GM19455 (cell line): ENCODE results near the gene DNAL1.
A peak's percentile ranks its signal among the peaks of the same experiment; 100 is the strongest.

Experiments used
- ATAC-seq: cut with Tn5 transposase; IDR thresholded peaks from one replicate; pipeline ENCODE4 v1.9.1; 2021; ENCODE audit not compliant: unreplicated experiment

The DNAL1 gene

DNA sequence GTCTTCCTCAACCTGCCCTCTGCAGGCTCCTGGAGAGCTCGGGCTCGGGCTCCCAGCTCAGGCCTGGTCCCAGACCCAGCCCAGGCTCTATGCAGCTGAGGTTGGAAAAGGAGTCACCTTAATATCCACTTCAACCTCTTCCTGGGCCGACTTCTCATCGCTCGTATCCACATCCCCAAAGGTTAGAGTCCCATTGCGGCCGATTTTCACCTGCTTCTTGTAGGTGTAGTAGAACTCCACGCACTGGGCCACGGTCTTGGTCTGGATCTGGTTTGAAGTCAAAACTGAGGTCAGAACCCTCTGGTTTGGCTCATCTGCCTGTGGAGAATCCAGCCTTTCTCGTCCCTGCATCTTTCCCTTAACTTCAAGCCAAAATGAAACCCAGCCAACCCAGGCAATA, 77.8 kb downstream of the DNAL1 start:
- ATAC-seq, result no peak

DNA sequence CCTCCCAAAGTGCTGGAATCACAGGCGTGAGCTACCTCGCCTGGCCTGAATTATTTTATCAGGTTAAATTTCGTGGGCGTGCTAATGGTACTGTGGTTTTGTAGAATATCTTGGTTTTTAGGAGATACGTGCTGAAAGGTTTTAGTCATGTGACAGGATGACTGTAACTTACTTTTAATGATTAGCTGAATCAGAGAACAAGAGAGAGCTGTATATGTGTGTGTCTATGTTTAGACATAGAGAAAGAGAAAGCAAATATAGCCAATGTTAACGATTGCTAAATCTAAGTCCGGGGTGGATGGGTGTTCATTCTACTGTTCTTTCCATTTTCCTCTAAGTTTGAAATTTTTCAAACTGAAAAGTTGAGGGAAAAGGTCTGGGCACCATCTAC, 78.6 kb downstream of the DNAL1 start:
- no peak for ATAC-seq

DNA sequence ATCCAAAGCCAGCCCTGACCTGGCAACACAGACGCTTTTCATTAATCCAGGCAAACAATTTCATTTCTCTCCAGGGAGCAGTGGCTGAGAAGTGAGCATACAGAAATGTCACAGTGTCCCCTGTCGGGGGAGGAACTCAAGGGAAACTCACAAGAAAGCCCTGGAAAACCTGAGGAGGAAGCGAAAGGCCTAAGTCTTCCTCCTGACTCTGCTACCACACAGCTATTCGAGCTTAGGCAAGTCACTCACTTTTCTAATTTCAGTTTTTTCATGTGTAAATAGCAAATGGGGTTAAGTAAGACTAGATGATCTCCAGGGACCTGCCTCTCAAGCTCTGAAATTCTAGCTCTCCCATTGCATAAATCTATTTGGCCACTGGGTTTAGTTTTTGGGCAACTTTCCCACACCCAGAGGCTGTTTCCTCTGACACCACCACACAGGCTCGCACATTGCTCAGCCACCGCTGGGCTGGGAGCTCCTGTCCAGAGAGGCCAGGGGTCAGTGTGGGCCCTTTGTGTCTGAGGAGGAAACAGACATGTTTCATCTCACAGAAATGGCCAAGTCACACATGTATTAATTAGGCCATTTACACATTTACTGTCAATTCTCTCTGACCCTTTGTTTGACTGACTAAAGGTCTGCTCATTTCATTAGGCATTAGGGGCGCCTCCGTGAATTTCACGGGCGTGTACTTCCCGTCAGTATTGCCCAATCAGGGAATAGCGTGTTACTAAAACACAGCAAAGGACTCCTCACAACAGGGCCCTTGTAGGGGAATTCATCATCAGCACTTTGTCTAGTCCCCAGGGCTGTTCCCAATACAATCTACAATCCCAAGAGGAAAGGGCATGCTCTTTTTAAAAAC, 79.2 kb downstream of the DNAL1 start:
- no peak for ATAC-seq

DNA sequence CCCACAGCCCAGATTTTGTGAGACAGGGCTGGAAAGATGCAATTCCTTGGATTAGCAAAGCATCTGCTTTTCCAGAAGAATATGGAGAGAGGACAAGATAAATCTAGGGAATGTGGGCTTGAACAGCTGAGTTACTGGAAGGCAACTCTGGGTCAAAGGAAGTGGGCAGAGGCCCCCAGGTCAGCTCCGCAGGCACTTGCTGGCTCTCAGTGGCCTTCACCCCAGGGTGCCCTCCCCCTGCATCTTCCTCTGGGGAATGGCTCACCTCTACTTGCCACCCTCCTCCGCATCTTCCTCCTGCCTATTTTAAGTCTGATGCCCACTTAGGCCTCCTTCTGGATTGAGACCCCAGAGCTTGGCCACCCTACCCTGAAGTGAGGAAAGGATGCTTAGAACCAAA, 79.9 kb downstream of the DNAL1 start:
- no peak for ATAC-seq

DNA sequence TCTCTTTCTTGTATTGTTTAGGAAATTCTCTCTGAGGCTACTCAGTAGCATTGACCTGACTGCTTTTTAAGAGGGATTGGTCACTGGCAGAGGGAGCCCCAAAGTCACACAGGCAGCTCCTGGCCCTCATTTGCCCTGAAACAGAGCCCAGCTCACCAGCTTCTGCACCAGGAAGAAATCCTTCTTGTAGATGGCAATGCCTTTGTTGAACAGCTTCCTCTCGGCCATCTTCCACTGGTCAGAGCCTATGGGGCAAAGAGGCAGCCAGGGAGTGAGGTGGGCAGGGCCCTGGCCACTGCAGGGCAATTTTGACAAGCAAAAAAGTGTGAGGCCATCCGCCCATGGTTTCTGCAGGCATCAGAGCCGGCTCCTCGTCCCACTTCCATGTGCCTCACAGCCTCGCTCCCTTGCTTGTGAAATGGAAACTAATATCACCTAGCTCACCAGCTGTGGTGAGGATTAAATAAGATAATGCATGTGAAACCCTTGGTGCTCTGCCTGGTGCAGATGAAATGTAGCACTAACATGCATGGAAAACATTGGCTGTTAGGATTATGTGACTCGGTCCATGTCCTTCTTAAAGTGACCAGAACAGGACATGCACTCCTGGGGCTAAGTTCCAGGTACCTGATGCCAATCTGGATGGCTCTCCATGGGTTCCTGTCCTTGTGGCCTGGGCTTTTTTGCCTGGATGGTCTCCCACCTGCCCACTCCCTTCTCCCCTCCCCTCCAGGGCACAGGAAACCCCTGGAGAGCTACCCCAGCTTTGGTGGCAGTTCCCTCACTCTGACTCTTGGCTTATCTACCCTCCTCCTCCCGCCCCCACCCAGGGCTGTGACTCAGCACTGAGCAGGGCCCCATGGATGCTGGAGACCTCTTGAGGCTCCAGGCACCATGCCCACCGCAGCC, 80.6 kb downstream of the DNAL1 start:
- no peak for ATAC-seq

DNA sequence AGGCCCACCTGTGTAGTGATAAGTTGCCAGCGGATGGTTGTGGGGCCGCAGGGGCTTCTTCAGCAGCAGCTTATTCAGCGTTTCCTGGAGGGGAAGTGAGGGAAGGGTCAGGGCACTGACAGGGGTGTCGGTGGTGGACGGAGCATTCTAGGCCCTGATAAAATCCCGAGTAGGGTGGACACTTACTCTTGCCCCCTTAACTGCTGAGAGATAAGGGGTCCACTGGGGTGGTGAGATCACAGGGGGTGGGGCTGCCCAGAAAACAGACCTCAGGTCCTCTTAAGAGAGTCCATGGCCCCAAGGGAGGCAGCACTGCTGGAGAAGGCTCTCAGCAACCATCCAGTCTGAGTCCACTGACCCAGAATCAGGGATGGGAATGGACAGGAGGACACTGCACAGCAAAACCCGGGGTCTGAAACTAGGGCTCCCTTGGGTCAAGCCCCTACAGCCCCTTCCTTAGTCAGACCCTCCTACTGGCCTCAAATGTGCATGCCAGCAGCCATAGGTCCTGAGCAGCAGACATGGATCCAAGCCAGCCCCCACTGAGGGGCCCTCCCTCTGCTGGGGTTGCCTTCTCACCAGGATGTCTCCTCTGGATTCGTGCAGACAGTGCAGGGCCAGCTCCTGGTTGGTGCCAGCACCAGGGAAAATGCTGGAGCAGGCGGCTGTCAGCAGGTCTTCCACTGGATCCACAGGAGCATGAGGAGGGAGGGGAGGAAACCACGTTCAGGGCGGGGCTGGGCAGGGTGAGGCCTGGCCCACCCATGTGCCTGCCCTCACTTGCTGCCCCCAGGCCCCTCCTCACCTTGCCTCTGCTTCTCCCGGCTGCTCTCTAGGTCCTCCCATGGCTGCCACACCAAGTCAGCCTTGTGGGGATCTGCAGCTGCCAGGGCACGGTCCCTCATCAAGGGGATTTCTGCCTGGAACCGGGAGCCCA, 81.5 kb downstream of the DNAL1 start:
- ATAC-seq, result no peak

DNA sequence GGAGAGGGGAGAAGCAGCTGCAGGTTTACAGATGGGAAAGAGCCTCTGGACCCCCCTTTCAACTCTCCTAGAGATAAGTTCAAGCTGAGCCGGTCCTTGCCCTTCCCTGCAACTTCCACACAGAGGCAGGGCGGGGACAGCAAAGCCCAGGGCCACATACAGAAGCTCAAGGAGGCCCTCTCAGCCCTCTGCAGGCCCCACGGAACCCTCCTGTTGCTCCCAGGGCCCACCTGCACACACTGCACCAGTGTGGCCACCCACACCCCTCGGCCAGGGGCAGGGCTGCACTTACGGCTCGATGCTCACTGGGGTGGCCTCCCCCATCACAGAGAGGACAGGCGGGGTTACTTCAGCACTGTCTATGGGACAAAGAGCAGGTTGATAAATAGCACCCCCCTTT, 82.4 kb downstream of the DNAL1 start:
- ATAC-seq, result no peak

DNA sequence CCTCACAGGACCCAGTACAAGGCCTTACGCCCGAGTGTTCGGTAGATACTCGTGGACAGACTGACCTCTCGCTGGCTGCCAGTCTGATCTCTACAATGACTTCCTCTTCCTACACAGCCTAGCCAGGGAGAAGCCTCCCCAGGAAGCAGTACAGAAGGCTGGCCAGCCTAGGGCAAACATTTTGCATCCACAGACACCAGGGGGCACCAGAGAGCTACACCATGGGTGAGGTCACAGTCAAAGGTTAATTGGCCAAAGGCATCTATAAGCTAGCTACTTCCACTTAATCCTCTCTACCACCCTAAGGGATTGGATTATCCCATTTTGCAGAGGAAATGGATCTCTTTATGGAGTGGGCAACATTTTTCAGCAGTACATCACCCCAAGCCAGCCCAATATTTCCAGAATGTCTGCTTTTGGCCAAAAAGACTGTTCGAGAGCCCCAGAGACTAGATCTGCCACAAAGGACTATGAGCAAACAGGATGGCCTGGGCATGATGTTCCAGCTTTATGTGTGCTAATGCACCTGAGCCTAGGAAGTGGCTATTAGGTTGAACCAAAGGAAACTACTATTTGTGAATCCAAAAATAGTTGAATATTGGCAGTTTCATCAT, 84.0 kb downstream of the DNAL1 start:
- peak; percentile 59 for ATAC-seq

DNA sequence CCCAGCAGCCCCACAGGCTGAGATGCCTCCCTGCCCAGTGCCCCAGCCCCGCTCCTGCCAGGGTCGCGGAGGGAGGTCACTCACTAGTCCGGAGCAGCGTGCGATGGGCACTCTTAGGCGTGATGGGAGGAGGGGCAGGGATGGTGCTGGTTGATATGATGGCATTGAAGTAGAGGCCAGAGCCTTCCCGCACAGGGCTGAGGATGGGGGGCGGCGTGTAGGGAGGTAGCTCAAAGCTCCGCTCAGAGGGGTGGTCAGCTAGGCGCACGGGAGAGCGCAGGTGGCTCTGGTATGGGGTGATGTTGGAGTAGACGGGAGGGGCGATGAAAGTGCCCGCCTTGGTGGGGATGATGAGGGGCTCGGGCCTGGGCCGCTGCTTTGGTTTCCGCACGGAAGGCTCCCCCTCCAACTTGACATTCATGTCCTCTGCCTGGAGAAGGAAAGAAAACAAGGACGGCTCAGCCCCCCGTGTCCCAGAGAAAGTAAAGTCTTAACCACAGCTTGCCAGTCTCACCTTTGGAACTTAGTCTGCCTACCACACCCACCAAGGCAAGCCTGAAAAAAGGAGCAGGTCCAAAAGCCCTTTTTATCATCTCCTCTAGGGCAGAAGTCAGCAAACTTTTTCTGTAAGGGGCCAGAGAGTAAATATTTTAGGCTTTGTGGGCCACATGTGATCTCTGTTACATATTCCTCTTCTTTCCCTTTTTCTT, 84.9 kb downstream of the DNAL1 start:
- no peak for ATAC-seq

DNA sequence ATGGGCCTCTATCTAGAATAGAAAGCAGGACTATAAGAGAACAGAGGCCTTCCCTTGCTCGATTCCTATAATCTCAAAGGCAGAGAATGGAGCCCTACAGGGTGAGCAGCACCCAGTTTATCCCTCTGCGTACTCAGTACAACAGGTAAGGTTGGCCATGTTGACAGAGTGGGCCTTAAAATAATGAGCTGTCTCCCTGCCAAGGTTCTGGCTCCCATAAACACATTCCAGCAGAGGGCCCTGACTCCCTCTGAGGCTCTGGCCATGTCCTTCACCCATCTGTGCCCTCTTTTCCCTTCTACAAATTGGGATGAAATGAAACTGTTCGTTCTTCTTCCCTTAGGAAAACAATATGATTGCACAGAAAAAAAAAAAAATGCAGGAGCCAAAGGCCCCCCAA, 86.3 kb downstream of the DNAL1 start:
- no peak for ATAC-seq

DNA sequence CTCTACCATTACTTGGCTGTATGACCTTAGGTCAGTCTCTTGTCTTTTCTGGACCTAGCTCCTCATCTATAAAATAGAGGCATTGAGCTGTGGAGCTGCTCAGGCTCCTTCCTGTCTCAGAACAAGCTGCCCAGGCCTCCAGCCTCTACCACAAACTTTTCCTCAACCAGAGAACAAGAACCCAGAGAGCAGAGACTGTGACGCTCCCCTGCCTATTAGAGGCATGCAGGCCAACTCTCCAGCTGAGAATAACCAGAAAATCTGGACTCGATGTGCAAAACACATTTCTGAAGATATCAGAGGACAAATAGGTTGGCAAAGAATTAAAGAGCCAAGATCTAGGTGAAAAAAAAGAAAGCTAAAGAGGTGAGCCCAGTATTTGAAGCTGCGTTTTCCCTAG, 87.2 kb downstream of the DNAL1 start:
- ATAC-seq, result no peak

DNA sequence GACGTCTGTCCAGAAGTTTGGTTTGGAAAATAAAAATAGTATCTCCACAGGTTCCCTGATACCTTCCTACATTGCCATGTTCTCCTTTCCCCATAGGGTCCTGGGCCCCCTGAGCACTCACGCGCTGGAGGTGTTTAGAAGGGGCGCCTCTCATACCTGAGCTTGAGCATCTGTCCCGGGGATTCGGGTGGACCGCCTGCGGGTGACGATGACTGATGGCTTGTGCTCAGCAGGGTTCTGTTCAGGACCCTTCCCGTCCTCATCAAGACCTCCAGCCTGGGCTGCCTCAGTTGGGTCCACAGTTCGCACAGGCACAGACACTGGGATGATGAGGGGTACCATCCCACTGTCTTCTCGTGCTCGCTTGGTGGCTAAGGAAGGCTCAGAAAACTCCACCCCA, 92.1 kb downstream of the DNAL1 start:
- ATAC-seq, result no peak

DNA sequence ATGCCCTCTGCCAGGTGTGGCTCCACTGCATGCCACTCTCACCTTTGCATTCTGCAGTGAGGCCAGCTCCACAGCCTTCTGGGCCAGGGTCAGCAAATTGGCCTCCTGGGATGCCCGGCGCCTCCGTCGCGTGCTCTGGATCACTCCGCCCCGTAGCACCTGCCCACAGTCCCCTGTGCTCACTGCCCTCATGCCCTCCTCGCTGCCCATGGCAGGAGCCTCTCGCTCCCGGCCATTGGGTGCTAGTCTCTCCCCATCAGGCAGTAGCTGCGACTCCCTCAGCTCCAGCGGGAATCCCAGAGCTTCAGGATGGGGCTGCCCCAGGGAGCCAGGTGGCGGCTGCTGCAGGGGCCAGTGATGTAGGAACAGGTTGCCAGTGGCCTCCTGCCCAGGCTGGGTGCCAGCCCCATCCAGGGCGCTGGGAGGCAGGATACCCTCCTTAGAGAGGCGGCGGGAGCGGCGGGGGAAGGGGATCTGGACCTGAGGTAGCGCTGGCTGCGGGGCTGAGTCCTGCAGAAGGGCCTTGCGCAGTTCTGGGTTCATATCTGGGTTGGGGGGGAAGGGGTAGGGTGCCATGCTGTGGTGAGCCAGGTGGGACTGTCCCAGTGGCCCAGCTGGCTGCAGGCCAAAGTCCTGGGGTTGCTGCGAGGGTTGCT, 93.9 kb downstream of the DNAL1 start:
- no peak for ATAC-seq

DNA sequence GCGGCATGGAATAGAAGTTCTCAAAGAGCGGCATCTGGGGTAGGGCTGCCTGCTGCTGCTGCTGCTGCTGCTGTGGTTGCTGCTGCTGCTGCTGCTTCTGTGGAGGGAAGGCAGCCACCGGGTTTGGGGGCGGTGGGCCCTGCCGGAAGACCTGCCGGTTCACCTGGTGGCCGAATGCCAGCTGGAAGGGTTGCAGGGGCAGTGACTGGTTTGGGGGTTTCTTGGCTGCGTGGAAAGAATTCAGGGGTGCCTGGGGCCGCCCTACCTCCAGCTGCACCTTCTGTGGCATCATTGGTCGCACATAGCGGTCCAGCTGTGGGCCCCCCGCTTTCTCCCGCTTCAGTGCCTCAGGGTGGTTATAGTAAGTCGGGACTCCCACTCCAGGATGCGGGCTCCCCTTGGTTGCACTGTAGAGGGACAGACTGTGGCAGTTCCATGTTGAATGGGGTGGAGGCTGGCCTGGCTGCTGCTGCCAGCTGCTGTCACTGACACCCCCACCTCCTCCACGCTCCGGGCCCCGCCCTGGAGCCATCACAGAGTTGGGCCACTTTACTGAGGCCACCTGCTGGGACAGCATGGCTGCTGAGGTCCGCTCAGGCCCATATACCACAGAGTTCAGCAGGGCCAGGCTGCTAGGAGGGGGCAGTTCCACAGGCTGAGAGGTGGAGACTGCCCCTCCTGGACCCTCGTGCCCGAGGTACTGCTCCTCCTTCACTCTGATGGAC, 94.5 kb downstream of the DNAL1 start:
- no peak for ATAC-seq

DNA sequence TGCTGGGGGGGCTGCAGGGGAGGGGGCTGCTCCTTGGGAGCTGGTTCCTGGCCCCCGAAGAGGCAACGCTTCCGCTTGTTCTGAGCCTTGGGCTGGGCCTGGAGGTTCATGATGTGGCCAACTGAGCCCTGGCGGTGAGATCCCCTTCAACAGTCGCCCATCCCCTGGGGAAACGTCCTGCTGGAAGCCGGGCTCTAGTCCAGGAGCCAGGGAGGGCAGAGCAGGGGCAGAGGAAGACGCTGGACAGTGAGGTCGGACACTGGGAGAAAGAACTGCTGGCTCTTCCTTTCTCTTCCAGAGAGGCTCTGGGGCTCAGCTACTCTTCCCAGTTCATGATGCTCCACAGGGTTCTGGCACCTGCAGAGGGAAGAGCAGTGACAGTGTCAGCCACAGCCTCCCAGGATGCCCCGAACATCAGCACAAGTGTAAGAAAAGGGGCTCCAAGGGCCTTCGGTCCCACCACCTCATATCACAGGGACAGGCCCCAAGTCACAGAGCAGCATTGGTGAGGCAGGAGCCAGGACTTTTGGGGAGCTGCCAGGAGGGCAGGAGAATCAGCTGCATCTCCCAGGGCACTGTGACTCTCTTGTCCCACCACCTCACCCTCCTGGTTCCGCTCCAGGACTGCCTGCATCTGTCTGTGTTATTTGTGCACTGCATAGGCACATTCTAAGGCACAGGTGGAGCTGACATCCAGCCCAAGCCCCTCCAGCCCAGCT, 95.3 kb downstream of the DNAL1 start:
- ATAC-seq, result no peak

DNA sequence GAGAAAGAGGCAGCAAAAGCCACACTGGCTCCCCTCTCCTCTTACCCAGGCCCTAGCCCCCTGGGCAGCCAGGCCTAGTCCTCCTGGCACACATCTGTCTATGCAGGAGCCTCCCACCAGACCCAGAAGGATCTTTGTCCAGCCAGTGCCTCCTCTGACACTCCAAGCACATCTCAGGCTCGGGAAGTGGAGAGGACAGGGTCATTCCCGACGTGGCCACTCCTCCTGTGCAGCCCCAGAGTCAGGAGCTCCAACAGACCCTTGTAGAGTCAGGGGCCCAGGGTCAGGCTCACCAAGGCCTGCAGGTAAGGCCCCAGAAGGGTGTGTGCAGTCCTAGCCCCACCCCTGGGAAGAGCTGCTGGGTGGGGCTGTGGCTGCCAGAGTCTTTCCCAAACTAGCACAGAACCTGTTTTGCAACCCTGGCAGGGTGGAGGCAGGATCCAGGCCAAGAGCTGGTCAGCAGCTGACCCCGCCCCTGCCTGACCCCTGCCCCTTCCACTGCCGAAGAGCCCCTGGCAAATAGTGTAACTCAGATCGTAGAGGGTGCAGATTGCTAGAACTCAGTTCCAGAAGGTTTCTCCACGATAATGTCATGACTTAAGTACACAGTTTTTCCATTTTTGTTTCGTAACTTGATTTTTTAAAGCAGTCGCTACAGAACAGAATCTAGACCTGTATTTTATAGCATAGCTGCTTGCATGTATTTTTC, 96.0 kb downstream of the DNAL1 start:
- no peak for ATAC-seq

DNA sequence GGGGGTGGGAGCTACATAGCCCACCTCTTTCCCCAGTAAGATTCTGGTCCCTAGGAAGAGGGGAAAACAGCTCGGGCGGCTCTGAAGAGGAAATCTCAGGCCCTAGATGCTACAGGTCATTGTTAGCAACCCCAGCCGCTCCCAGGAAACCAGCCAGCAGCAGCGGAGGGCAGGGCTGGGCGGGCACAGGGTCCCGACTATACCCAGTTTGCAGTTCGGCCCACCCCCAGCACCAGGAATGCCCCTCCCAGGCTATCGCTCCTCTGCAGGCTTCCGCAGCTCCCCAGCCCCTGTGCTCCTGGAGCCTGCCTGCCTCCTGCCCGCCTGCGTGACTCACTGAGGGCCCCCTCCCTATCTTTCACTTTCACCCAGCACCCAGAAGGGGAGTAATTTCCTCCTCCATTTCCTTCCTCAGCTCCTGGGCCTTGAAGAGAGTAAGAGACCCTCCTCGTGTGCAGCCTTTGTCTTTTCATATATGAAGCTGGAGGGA, 96.6 kb downstream of the DNAL1 start:
- ATAC-seq, result no peak
